K562 (cell line): ENCODE results near the gene AIF1L.

ENCODE experiments used
- CTCF ChIP-seq, 3 experiments: IDR thresholded peaks in 2 of 3; conservative IDR thresholded peaks in 1 of 3; 2 replicates each; pipeline ENCODE4 v1.5.1; 2011 to 2012; ENCODE audit warnings: low read length in 3 of 3, mild to moderate bottlenecking in 3 of 3, control low read depth in 2 of 3, improper control_type of control experiment in 1 of 3, inconsistent platforms in 1 of 3, low read depth in 1 of 3, mixed read lengths in 1 of 3, moderate library complexity in 1 of 3; ENCODE audit not compliant: insufficient read depth in 2 of 3
- NONO ChIP-seq, 2 experiments: fragments of 200-400 bp in 1 of 2; fragments of 450-650 bp in 1 of 2; formaldehyde crosslinking in 1 of 2; IDR thresholded peaks; 2 replicates each; pipeline ENCODE4 v1.6.1; 2017; ENCODE audit warnings: low read depth in 2 of 2, mild to moderate bottlenecking in 2 of 2, moderate library complexity in 2 of 2, low read length in 1 of 2
- TAF1 ChIP-seq: IDR thresholded peaks from 2 replicates; pipeline ENCODE4 v1.6.1; 2011; ENCODE audit warnings: mild to moderate bottlenecking, low read length, moderate library complexity; ENCODE audit not compliant: insufficient read depth, control insufficient read depth, severe bottlenecking; ENCODE audit errors: extremely low read depth
- ZBTB9 ChIP-seq: fragments of 450-650 bp; formaldehyde crosslinking; IDR thresholded peaks from 2 replicates; pipeline ENCODE4 v1.4.0; 2020; ENCODE audit warnings: mild to moderate bottlenecking, moderate library complexity
- ZKSCAN1 ChIP-seq: fragments of 150-350 bp; IDR thresholded peaks from 2 replicates; pipeline ENCODE4 v1.6.1; 2016; ENCODE audit warnings: low read depth, low read length
- ZNF121 ChIP-seq: sonication (generic); formaldehyde crosslinking; conservative IDR thresholded peaks from 2 replicates; pipeline ENCODE4 v1.8.0; 2022; ENCODE audit warnings: missing genetic modification reagents

GRCh38 chr9:131167936-131168335 is 71.6 kb downstream of the AIF1L start:
- TF ChIP-seq ZNF121 (no peak), ZKSCAN1 (no peak), CTCF (IDR thresholded peaks at IDR 0.05 in 2 of 3, conservative IDR thresholded peaks at IDR 0.05 in 1 of 3; ENCODE audit: insufficient read depth in 2 of 3, low read depth in 1 of 3, low read length in 3 of 3) (no peak), NONO (IDR thresholded peaks at IDR 0.05; ENCODE audit: low read depth in 2 of 2, low read length in 1 of 2) (no peak), TAF1 (no peak), ZBTB9 (CRISPR knock-in tag) (no peak)
